B cell (primary cell): Measurements from ENCODE around the gene CMTM1.

Experiments used
- EZH2 ChIP-seq: IDR thresholded peaks from 2 replicates; pipeline ENCODE4 v1.6.1; 2012; ENCODE audit warnings: borderline replicate concordance, low read depth, mild to moderate bottlenecking, moderate library complexity, low read length; ENCODE audit not compliant: insufficient read depth, poor library complexity, severe bottlenecking
- TF ChIP-seq, protein P1 (sequence below): fragments of 200-600 bp; IDR thresholded peaks from one replicate; pipeline ENCODE4 v1.8.0; 2022; ENCODE audit warnings: antibody characterized with exemption, mild to moderate bottlenecking

DNA sequence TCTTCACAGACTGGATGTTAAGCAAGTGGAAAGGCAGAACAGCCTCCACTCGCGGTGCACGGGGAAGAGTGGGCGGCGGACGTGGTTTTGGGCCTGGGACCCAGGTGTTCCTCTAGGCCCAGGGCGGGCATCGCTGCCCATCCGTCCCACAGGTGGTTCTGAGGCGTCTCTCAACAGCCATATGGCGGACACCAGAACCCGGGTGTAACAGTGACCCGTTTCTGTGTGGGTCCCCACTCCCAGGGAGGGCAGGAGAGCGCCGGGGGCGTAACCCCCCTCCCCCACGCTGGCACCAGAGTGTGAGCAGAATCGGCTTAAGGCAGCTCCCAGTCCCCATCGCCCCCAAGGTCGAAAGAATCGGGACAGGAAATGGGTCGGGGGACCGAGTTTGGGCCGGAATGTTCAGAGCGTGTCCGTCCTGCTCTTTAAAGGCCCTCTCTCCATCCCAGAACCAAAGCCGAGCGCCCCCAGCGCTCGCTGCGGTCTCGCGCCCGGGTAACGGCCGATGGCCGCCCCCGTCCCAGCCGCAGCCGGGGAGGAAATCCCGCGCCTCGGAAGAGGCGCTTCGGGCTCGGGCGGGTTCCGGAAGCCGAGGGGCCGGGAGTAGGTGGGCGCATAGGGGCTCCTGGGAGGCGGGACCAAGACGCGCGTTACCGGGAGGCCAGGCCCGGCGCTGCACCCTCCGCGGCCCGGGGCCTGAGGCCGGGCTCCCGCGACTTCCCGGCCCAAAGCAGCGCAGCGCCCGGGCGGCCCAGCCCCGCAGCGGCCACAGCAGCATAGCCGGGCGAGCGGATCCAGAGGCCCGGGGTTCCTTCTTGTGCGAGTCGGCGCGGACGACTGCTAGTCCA lies 16.7 kb upstream of the CMTM1 start, which contains the start of gene TK2:
- TF ChIP-seq, protein P1, sequence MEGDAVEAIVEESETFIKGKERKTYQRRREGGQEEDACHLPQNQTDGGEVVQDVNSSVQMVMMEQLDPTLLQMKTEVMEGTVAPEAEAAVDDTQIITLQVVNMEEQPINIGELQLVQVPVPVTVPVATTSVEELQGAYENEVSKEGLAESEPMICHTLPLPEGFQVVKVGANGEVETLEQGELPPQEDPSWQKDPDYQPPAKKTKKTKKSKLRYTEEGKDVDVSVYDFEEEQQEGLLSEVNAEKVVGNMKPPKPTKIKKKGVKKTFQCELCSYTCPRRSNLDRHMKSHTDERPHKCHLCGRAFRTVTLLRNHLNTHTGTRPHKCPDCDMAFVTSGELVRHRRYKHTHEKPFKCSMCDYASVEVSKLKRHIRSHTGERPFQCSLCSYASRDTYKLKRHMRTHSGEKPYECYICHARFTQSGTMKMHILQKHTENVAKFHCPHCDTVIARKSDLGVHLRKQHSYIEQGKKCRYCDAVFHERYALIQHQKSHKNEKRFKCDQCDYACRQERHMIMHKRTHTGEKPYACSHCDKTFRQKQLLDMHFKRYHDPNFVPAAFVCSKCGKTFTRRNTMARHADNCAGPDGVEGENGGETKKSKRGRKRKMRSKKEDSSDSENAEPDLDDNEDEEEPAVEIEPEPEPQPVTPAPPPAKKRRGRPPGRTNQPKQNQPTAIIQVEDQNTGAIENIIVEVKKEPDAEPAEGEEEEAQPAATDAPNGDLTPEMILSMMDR: no peak
- TF ChIP-seq EZH2: no peak
